ENCODE data around the gene DSE. TPM values are rescaled to one million over a fixed set of nuclear protein-coding genes. Genes with fewer than 3 reads are reported as not detected.

The DSE gene
- total RNA-seq, 4 donors from 2014 or later, result 3.8 to 16.7 (median 9.2) TPM

Other genes starting within 250 kb of the DSE start
- gene COL10A1, start 244.8 kb upstream of the DSE start, total RNA-seq, result not detected
- 1 to 10 TPM; 3.0 to 7.8 (median 6.4) TPM for gene TSPYL4, start 116.9 kb upstream of the DSE start, total RNA-seq
- 10 to 100 TPM; 16.1 to 59.8 (median 47.9) TPM for gene TSPYL1, start 91.0 kb upstream of the DSE start, total RNA-seq
- 10 to 100 TPM in 1 of 4 donors, 1 to 10 TPM in 2, not detected in 1; 3.3 to 21.7 (median 3.3) TPM for gene CALHM6, start 90.4 kb downstream of the DSE start, total RNA-seq
- gene CALHM5, start 140.7 kb downstream of the DSE start, total RNA-seq, result 1 to 10 TPM in 1 of 4 donors, under 1 TPM in 2, not detected in 1; 0.27 to 3.8 (median 0.64) TPM
- not detected for gene TRAPPC3L, start 174.7 kb downstream of the DSE start, total RNA-seq
- not detected for gene CALHM4, start 182.8 kb downstream of the DSE start, total RNA-seq
- gene RWDD1, start 200.6 kb downstream of the DSE start, total RNA-seq, result 10 to 100 TPM; 16.7 to 37.2 (median 30.3) TPM
- under 1 TPM in 2 of 4 donors, not detected in 2; 0.32 to 0.55 TPM for gene RSPH4A, start 245.5 kb downstream of the DSE start, total RNA-seq